Measurements from ENCODE around the gene HNRNPK.
A peak's percentile ranks its signal among the peaks of the same experiment; 100 is the strongest.

HNRNPK gene

DNA sequence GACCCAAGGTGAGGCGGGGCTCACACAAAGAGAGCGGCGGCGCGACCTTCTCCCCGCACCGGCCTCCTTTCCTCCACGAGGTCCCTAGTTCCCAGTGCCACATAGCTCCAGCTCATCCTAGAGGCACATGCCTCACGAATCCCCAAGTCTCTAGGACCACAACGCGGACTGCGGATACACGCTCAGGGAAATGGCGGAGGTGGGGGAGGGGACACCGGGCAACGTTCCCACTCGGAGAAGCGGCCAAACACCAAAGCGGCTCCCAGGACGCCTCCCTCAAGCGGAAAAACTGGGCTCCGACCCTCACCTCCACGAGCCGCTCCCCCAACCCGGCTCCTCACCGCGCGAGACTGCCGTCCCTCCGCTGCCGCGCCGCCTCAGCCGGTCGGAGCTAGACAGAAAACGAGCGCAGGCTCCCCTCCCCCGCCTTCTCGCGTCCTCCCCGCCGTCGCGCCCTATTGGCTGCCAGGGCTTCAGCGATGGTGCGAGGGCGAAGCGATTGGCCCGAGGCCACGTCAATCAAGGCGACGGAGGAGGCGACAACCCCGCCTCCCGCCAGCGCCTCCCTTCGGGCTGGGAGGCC lies at the start of gene HNRNPK:
Gene HNRNPK, minus strand, starts transcription at position 404 of the 583 bp plus-strand sequence. CDS start 1,963 bp downstream, outside the sequence.
- peak; percentile 39 for DNase-seq

DNA sequence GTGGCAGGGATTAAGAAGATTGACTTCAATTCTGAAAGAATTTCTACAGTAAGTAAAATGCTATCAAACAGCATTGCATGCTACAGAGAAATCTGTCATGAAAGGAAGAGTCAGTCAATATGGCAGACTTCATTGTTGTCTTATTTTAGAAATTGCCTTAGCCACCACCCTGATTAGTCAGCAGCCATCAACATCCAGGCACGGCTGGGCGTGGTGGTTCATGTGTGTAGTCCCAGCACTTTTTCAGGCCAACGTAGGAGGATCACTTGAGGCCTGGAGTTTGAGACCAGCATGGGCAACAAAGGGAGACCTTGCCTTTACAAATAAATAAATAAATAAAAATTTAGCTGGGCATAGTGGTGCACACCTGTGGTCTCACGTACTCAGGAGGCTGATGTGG lies 47.2 kb upstream of the HNRNPK start:
- DNase-seq = no peak

DNA sequence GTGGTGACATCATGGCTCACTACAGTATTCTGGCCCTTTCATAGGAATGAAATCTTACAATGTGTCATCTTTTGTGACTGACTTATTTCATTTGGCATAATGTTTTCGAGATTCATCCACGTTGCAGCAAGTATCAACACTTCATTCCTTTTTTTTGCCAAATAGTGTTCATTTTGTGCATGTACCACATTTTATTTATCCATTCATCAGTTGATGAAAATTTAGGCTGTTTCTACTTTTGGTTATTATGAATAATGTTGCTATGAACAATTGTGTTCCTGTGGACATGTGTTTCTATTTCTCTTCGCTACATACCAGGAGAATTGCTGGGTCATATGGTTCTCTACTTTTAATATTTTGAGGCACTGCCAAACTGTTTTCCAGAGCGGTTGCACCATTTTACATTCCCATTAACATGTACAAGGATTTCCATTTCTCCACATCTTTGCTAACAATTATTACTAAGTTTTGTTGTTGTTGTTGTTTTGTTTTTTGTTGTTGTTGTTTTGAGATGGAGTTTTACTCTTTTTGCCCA lies 44.1 kb upstream of the HNRNPK start:
- DNase-seq = no peak

DNA sequence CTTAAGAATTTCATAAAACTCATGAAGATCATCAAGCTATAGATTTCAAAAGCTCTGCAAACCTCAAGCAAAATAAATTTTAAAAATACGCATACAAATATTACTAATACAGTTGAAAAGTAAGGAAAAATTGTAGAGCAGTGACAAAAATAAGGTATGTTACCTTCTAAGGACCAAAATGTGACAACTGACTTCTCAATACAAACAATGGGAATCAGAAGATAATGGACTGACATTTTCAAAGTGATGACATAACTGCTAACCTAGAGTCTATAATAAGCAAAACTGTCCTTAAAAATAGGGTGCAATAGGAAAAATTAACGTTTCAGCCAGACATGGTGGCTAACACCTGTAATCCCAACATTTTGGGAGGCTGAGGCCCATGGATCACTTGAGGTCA lies 27.6 kb upstream of the HNRNPK start:
- no peak for DNase-seq

DNA sequence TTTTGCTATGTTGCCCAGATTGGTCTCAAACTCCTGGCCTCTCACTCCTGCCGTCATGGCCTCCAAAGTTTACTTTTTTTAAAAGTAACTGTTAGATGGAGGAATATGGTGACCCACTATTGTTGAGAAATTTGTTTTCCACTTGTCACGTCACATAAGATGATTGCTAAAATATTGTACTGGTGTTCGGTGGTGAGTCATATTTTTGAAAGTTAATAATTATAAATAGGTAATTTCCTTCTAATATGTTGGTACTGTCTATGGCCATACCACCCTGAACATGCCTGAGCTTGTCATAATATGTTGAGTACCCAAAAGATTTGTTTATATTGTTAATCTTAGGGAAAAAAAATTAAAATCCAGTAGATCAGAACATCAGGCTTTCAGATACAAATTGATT lies 23.2 kb upstream of the HNRNPK start:
- no peak for DNase-seq

DNA sequence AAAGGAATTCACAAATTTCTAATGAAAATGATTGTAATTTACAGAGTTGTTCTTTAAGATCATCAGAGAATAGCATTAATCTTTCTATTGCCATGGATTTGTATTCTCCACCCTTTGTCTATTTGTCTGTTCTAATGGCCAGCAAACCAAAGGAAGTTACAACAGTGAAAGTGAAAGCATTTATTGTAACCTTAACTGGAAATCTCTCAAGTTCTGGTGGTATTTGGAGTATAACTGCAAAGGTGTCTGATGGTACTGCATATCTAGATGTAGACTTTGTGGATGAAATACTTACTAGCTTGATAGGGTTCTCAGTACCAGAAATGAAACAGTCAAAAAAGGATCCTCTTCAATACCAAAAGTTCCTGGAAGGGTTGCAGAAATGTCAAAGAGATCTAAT lies 22.3 kb upstream of the HNRNPK start:
- no peak for DNase-seq

DNA sequence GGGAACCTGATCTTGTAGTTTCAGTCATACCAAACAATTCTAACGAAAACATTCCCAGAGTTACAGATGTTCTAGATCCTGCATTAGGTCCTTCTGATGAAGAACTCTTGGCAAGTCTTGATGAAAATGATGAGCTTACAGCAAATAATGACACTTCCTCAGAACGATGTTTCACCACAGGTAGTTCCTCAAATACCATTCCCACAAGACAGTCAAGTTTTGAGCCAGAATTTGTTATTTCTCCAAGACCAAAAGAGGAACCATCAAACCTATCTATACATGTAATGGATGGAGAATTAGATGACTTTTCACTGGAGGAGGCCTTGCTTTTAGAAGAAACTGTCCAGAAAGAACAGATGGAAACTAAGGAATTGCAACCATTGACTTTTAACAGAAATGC lies 21.6 kb upstream of the HNRNPK start:
- no peak for DNase-seq

DNA sequence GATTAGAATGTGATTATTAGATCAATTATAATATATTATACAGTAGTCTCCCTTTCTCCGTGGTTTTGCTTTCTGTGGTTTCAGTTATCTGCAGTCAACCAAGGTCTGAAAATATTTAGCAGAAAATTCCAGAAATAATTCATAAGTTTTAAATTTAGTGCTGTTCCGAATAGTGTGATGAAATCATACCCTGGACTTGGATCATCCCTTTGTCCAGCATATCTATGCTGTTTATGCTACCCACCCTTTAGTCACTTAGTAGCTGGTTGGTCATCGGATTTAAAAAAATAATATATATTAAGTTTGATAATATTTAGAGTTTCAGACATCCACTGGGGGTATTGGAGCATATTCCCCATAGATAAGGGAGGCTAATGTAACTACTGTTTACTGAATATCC lies 20.2 kb upstream of the HNRNPK start:
- no peak for DNase-seq

DNA sequence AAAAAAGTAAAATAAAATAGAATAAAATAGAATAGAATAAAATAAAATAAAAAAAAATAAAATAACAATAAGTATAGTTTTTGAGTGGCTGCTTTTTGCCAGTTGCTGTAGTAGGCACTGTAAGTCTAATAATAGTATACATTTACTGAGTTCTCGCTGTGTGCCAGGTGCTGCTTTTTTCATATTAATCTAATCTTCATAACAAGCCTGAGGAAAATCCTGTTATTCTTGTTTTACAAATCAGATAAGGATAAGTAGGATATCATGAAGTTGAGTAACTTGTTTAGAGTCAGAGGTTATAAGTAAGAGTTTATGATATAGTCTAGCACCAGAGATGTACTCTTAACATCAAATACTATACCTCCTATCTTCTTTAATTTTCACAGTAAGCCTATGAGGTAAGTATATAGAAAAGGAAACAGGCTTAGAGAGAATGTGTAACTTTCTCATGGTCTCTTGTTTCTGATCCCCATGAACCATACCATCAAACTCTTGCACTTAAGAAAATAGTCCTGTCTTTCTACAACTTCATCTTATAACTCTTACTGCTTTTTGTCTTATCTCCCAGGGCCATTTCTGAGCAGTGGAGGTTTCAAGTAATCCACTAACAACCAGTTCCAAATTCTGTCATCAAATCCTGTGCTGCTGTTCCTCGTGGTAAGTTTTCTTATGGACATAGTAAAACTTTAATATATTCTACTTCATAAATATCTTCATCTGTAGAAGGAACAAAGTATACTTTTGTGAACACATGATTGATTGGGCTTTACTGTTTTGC lies 19.3 kb upstream of the HNRNPK start:
- no peak for DNase-seq

DNA sequence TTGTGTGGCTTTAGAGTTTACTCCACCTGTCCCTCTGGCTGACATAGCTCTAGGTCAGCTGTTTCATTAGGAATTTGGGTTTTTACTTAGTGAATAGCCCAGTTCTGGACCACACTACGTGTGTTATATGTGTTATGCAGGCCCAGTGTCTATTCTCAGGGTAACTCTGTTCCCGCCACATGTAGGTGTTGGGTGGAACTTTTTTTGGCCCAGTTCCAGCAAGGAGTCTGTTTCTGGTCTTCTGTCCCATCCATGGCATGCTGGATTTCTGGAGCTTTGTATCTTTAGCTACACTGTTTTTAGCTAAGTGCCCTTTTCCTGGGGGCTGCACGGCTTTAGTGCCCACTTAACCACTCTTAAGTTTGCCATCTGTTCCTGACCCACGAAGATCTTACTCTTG lies 16.1 kb upstream of the HNRNPK start:
- DNase-seq = no peak

DNA sequence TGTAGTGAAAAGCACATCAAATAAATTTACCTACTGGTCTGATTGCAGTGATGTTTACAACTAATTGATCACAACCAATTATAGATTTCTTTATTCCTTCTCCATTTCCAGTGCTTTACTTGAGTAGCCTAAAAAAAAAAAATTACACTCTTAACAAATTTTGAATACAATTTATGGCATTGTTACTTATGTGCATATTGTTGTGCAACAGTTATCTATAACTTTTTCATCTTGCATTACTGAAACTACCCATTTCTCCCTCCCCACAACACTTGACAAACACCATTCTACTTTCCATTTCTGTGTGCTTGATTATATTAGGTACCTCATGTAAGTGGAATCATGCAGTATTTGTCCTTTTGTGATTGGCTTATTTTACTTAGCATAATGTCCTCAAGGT lies 12.9 kb upstream of the HNRNPK start:
- DNase-seq = no peak

DNA sequence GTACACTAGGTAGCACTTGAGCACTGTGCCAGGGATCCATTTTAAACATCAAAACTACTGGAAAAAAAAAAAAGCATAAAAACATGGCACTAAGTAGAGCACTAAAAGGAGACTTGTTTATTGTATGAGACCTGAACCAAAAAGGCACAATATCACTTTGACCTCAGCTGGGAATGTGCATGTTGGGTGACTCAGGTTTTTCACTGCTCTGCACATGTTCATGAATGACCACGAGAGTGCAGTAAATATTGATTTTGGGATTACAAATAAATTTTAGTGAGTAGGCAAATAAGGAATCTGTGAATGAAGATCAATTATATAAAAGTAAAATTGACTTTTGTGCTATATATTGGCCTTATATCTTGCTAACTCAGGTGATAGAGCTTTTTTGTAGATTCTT lies 12.4 kb upstream of the HNRNPK start:
- no peak for DNase-seq

DNA sequence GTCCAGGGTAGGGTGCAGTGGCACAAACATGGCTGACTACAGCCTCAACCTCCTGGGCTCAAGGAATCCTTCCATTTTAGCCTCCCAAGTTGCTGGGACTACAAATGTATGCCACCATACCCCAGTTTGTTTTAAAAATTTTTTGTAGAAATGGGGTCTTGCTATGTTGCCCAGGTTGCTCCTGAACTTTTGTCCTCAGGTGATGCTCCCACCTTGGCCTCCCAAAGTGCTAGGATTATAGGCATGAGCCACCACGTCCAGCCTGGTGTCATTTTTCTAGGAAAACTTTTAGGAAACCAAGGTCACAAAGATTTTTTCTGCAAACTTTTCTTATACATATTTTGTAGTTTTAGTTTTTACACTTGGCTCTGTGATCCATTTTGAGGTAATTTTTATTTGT lies 11.3 kb upstream of the HNRNPK start:
- no peak for DNase-seq

DNA sequence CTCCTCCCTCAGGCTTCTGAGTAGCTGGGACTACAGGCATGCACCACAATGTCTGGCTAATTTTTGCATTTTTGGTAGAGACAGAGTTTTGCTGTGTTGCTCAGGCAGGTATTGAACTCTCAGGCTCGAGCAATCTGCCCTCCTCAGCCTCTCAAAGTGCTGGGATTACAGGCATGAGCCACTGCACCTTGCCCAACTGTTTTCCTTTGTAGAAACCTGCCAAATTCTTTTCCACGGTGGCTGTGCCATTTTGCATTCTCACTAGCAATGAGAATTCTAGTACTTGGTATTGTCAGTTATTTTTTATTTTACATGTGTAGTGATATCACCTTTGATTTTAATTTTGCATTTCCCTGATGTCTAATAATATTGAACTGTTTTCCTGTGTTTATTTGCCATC lies 8.4 kb upstream of the HNRNPK start:
- DNase-seq = no peak

DNA sequence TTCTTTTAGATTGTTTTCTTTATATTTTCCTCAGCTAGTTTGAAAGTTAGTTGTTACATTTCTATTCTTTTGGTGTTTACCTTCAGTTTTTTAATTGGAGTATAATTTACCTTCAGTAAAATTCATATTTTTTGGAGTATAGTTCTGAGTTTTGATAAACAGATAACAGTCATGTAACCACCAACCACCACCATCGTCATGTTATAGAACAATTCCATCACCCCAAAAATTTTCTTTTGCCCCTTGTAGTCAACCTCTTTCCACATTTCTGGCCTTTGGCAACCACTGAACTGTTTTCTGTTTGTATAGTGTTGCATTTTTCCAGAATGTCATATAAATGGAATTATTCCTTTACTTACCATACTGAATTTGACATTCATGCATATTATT lies 7.4 kb upstream of the HNRNPK start:
- DNase-seq = no peak

DNA sequence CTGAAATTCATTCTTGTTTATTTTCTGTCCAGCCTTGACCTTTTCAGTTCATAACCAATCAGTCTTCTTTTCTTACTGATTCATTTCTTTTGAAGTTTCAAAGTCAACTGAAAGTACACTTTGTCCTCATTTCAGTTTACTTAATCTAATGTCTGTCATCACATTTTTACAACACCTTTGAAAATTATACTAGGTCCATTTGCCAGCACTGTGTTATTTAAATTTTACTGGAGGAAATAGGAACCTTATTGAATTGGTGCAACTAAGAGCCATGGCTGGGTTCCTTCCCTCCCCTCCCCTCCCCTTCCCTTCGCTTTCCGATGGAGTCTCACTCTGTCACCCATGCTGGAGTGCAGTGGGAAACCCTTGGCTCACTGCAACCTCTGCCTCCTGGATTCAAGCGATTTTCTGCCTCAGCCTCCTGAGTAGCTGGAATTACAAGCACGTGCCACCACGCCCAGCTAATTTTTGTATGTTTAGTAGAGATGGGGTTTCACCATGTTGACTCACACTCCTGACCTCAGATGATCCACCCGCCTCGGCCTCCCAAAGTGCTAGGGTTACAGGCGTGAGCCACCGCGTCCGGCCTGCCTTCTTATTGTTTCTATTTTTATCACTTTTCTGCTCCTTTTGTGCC lies 6.9 kb upstream of the HNRNPK start:
- DNase-seq = no peak

DNA sequence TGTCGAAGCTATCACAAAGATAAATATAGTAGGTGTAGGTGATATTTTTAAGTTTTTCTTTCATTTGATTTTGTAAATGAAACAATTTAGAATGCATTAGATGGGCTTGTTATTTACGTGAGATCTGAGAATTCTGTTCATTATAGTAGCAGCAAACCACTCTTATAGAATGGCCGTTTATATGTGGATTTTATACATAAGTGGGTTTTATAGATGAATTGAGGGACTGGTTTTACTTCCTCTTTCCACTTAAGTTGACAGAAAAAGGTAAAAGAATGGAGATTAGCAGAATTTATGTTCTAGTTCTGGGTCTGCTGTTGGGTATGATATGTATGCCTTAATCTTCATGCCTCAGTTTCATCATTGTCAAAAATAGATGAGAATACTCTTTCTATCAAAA lies 6.2 kb upstream of the HNRNPK start:
- DNase-seq = no peak

DNA sequence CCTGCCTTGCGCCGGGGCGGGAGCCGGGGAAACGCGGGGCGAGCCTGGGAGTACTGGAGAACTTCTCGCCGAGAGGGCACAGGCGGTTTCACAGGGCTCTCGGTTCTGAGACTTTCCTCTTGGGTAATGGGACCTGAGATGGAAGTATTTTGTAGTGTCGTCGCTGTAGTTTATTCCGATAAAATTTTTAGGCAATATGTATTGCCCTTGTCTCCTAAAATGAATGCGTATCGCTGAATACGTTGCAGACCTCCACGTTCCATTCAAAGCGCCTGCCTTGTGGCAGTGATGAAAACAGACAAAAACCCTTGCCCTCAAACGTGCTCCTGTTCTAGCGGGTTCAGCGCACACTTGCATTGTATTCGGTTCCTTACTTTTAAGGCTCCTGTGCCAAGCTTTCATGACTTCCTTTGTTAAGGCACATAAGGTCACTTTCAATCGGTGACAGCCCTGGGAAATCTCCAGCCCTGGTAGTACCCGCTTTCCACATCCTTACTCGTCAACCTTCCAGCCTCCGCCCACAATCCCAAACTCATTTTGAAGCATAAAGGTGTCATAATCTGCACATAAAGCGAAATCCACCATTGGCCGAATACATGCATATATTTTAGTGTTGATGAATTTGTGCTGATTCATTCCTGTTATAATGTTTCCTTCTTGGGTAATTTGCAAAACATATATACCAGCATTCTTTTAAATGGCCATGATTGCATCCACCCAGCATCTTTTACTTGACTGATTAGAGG lies 1.3 kb upstream of the HNRNPK start:
- no peak for DNase-seq

DNA sequence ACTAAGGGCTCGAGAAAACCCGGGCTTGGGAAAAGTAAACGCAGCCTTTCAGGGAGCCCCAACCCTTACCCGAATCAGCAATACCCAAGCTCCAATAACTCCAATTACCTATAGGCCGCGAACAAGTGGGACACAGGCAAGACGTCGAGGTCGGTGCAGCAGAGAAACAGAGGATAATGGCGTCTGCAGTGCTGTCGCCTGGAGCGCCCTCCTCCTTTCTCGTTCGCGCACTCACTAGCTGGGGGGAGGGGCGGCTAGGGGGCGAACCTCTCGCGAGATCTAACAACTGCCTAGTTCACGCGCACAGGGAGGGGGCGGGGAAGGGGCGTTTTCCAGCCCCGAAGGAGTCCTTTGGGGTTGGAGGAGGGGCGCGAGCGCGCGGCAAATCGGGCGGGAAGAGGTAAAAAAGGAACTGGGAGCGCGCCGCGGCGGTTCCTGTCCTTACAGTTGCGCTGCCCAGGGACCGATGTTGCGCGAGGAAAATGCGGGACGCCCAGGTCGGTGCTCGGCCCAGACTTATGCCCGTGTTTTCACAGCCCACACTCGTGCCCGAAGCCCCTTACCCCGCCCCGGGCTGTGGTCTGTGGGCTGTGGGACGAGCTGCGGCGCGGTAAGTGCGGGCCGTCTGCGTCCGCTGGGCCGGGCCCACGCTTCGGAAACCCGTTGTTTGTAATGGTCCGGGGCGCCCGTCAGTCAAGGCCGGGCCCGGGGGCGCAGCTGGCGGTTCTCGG lies 545 bp upstream of the HNRNPK start, which contains the start of gene RMI1:
Gene RMI1, plus strand, starts transcription at position 411 of the 731 bp plus-strand sequence. CDS start 20,182 bp downstream, outside the sequence.
- DNase-seq = peak; percentile 61

DNA sequence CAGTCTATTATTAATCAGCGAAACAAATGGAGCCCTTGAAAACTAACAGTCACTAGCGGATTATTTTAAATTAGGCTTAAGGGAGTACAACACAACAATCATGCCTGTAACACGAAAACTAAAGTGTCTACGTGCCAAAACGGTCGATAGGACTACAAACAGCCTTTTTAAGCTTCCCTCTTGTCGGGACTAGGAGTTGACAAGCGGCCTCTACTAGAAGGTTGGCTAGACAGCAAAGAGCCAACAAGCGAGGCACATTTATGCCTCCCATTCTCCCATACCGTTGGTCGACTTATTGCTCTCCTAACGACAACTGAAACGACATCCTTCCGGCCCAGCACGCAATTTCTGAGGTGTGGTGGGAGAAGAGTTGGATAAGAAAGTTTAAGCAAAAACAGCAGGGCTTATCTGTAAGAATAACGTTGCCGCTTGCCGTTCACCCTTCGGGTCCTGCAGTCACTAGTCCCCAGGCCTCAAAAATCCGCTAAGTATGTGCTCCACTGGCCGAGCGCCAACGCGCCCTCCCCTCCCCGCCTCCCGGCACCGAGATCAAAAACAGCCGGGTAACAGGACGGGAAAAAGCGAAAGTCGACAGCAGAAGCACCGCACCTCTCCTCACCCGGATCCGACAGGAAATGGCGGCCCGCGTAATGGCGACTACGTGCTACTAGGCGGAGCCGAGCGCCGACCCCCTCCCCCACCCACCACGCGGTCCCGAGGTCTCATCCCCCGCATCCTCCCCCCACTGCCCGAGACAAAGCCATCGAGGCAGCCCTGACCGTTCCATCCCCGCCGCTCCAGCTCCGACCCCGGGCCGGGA lies 813 bp downstream of the HNRNPK start:
- no peak for DNase-seq

DNA sequence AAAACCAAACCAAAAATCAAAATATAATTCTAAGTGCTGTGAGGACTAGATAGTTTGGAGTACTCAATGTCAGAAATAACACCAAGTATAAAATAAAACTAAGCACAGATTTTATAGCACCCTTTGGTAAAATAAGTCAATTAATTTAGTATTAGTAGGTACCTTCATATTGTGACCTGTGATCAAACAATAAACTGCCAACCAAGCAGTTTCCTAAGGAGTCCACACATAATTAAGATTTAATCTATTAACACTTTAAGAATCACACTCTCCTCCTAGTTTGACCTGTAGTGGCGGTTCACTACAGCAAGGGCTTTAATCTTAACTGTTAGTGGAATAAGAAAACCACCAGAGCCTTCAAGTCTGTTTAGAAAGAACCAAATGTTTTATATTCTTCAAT lies 2.8 kb downstream of the HNRNPK start:
- no peak for DNase-seq

DNA sequence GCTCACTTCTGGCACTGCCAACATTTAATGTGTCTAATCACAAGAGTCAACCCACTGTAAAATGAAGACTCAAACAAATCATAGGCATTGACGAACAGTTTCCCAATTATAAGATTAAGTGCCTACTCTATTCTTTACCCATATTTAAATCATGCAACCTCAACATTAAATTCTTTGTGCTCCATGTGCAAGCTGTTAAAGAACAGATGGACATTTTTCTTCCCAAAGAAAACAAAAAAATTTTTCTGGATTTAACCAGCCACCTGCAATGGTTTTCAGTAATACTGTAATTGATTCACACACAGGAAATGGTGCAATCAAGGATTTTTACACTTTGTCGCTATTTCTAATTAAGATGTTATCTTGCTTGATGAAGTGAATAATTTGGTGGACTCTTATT lies 3.6 kb downstream of the HNRNPK start:
- DNase-seq = no peak
